GM12892 (cell line): ENCODE results near the gene RNF175.

Experiments used
- POLR2A ChIP-seq: IDR thresholded peaks from 2 replicates; pipeline ENCODE4 v1.6.1; 2011; ENCODE audit warnings: low read depth, low read length, control low read depth
- POLR2AphosphoS5 ChIP-seq: IDR thresholded peaks from 2 replicates; pipeline ENCODE4 v1.6.1; 2011; ENCODE audit warnings: low read depth, low read length, control low read depth
- TAF1 ChIP-seq: IDR thresholded peaks from 2 replicates; pipeline ENCODE4 v1.6.1; 2011; ENCODE audit warnings: low read depth, mild to moderate bottlenecking, control low read depth, low read length, borderline replicate concordance

- TF ChIP-seq POLR2A (no peak), TAF1 (no peak), POLR2AphosphoS5 (no peak)
These were observed 28.2 kb upstream of the RNF175 start for GRCh38 chr4:153788051-153788412.
